ENCODE measurements around the gene RASA4B.
A peak's percentile ranks its signal among the peaks of the same experiment; 100 is the strongest.

RASA4B gene

GRCh38 chr7:102454468-102454867 lies 63.1 kb downstream of the RASA4B start:
- no peaks in the 10 kb centered on the region for H3K4me1 ChIP-seq
- no peak overlapping the region for H3K4me3 ChIP-seq (ENCODE audit: low read depth, low read length)
- DNase-seq: no peak
- TF ChIP-seq CTCF (IDR thresholded peaks at IDR 0.05; ENCODE audit: low read depth, low read length): no peak
- H3K36me3 ChIP-seq: peaks cover 39% of the 10 kb centered on the region
- no peaks in the 10 kb centered on the region for H3K9me3 ChIP-seq
- no peaks in the 10 kb centered on the region for H3K27me3 ChIP-seq

GRCh38 chr7:102453319-102453718 lies 64.3 kb downstream of the RASA4B start:
- no peak for TF ChIP-seq CTCF (IDR thresholded peaks at IDR 0.05; ENCODE audit: low read depth, low read length)
- Histone ChIP-seq H3K4me3 (ENCODE audit: low read depth, low read length) (no peak overlapping the region), H3K27me3 (no peaks in the 10 kb centered on the region), H3K9me3 (no peaks in the 10 kb centered on the region), H3K4me1 (no peaks in the 10 kb centered on the region), H3K36me3 (peaks cover 30% of the 10 kb centered on the region)
- DNase-seq: no peak

- no peaks in the 10 kb centered on the region for H3K27me3 ChIP-seq
- no peak overlapping the region for H3K4me3 ChIP-seq (ENCODE audit: low read depth, low read length)
- no peak for TF ChIP-seq CTCF (IDR thresholded peaks at IDR 0.05; ENCODE audit: low read depth, low read length)
- H3K4me1 ChIP-seq: no peaks in the 10 kb centered on the region
- DNase-seq: no peak
- H3K36me3 ChIP-seq: peaks cover 28% of the 10 kb centered on the region
- H3K9me3 ChIP-seq: no peaks in the 10 kb centered on the region
Observed at GRCh38 chr7:102452451-102452850, 65.1 kb downstream of the RASA4B start.

- peak; percentile 67 for DNase-seq
- no peaks in the 10 kb centered on the region for H3K27me3 ChIP-seq
- H3K4me1 ChIP-seq: no peaks in the 10 kb centered on the region
- H3K4me3 ChIP-seq (ENCODE audit: low read depth, low read length): peak overlapping the region; percentile 31
- peaks cover 26% of the 10 kb centered on the region for H3K36me3 ChIP-seq
- H3K9me3 ChIP-seq: no peaks in the 10 kb centered on the region
- TF ChIP-seq CTCF (IDR thresholded peaks at IDR 0.05; ENCODE audit: low read depth, low read length): no peak; the same call in 1 of the 2 replicates
Observed at GRCh38 chr7:102451371-102452054, 66.1 kb downstream of the RASA4B start.

GRCh38 chr7:102450242-102450641 lies 67.3 kb downstream of the RASA4B start:
- no peaks in the 10 kb centered on the region for H3K27me3 ChIP-seq
- peak; percentile 32; the same call in 1 of the 2 replicates for TF ChIP-seq CTCF (IDR thresholded peaks at IDR 0.05; ENCODE audit: low read depth, low read length)
- H3K4me3 ChIP-seq (ENCODE audit: low read depth, low read length): no peak overlapping the region
- H3K9me3 ChIP-seq: no peaks in the 10 kb centered on the region
- DNase-seq: no peak
- peaks cover 18% of the 10 kb centered on the region for H3K36me3 ChIP-seq
- H3K4me1 ChIP-seq: no peaks in the 10 kb centered on the region

GRCh38 chr7:102449136-102449535 lies 68.4 kb downstream of the RASA4B start:
- H3K27me3 ChIP-seq: no peaks in the 10 kb centered on the region
- TF ChIP-seq CTCF (IDR thresholded peaks at IDR 0.05; ENCODE audit: low read depth, low read length): no peak
- no peaks in the 10 kb centered on the region for H3K9me3 ChIP-seq
- H3K4me1 ChIP-seq: no peaks in the 10 kb centered on the region
- no peak overlapping the region for H3K4me3 ChIP-seq (ENCODE audit: low read depth, low read length)
- no peak for DNase-seq
- peaks cover 18% of the 10 kb centered on the region for H3K36me3 ChIP-seq

All from BE2C (cell line).